HL-60 (cell line): ENCODE measurements around the gene RAB40B.

ENCODE experiments used
- GABPA ChIP-seq: IDR thresholded peaks from 2 replicates; pipeline ENCODE4 v1.6.1; 2012; ENCODE audit warnings: low read depth
- POLR2AphosphoS5 ChIP-seq: IDR thresholded peaks from 2 replicates; pipeline ENCODE4 v1.6.1; 2012; ENCODE audit warnings: low read depth
- TF ChIP-seq, protein P1 (sequence below): IDR thresholded peaks from one replicate; pipeline ENCODE4 v1.5.1; 2011; ENCODE audit warnings: low read length, control low read depth, inconsistent platforms; ENCODE audit not compliant: insufficient read depth
- TF ChIP-seq, protein P2 (sequence below): IDR thresholded peaks from 2 replicates; pipeline ENCODE4 v1.6.1; 2012; ENCODE audit warnings: low read depth; ENCODE audit not compliant: insufficient replicate concordance

DNA sequence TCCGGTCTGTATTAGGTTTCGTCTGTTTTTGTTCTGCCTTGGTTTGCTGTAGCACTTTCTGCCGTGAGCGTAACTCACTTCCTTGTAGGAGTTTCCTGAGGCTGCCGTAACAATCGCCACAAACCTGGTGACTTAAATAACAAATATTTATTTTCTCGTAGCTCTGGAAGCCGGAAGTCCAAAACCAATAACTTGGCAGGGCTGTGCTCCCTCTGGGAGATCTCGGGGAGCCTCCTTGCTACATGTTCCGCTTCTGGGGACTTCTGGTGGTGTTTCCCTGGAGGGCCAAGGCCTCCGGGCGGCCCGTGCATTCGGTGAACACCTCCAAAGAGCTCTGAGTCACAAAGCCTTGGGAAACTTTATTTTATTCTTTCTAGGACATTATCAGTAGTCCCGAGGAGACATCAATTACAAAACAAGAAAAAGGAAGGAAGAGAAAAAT lies 43.4 kb downstream of the RAB40B start:
- TF ChIP-seq, protein P1, sequence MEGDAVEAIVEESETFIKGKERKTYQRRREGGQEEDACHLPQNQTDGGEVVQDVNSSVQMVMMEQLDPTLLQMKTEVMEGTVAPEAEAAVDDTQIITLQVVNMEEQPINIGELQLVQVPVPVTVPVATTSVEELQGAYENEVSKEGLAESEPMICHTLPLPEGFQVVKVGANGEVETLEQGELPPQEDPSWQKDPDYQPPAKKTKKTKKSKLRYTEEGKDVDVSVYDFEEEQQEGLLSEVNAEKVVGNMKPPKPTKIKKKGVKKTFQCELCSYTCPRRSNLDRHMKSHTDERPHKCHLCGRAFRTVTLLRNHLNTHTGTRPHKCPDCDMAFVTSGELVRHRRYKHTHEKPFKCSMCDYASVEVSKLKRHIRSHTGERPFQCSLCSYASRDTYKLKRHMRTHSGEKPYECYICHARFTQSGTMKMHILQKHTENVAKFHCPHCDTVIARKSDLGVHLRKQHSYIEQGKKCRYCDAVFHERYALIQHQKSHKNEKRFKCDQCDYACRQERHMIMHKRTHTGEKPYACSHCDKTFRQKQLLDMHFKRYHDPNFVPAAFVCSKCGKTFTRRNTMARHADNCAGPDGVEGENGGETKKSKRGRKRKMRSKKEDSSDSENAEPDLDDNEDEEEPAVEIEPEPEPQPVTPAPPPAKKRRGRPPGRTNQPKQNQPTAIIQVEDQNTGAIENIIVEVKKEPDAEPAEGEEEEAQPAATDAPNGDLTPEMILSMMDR, result no peak
- TF ChIP-seq GABPA, result peak; percentile 52; the same call in 1 of the 2 replicates
- TF ChIP-seq, protein P2, sequence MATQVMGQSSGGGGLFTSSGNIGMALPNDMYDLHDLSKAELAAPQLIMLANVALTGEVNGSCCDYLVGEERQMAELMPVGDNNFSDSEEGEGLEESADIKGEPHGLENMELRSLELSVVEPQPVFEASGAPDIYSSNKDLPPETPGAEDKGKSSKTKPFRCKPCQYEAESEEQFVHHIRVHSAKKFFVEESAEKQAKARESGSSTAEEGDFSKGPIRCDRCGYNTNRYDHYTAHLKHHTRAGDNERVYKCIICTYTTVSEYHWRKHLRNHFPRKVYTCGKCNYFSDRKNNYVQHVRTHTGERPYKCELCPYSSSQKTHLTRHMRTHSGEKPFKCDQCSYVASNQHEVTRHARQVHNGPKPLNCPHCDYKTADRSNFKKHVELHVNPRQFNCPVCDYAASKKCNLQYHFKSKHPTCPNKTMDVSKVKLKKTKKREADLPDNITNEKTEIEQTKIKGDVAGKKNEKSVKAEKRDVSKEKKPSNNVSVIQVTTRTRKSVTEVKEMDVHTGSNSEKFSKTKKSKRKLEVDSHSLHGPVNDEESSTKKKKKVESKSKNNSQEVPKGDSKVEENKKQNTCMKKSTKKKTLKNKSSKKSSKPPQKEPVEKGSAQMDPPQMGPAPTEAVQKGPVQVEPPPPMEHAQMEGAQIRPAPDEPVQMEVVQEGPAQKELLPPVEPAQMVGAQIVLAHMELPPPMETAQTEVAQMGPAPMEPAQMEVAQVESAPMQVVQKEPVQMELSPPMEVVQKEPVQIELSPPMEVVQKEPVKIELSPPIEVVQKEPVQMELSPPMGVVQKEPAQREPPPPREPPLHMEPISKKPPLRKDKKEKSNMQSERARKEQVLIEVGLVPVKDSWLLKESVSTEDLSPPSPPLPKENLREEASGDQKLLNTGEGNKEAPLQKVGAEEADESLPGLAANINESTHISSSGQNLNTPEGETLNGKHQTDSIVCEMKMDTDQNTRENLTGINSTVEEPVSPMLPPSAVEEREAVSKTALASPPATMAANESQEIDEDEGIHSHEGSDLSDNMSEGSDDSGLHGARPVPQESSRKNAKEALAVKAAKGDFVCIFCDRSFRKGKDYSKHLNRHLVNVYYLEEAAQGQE, result peak; percentile 22
- no peak for TF ChIP-seq POLR2AphosphoS5
